Endothelial cell of umbilical vein (primary cell): ENCODE data around the gene SLC2A11. TPM values are rescaled to one million over a fixed set of nuclear protein-coding genes. Genes with fewer than 3 reads are reported as not detected.

Source experiments
- BruUV-seq: library from RNA; stranded (reverse); fragments of 400-500 nt; replicated peaks from 2 replicates; lab custom pipeline; 2021; lab: Mats Ljungman, UMichigan
- CTCF ChIA-PET: fragments of 300-600, 350-600 bp; sonication (Branson Sonifier 250); formaldehyde crosslinking; loops from one replicate; lab custom pipeline; 2021; ENCODE audit warnings: antibody characterized with exemption, inconsistent platforms; lab: Charles Lee
- POLR2A ChIA-PET: fragments of 300-600, 350-600 bp; sonication (Branson Sonifier 250); formaldehyde crosslinking; loops from one replicate; lab custom pipeline; 2021; ENCODE audit warnings: antibody characterized with exemption, inconsistent platforms; lab: Charles Lee
- DNase-seq: peaks from one replicate; pipeline ENCODE4 v3.0.0-alpha.2; 2011; ENCODE audit warnings: low read depth, low spot score
- FAIRE-seq: peaks from 2 replicates; lab custom pipeline; 2011; peaks lifted over from hg19 to GRCh38; lab: Jason Lieb, UNC
- H2AFZ ChIP-seq: 2 replicates; pipeline ENCODE4 v1.6.0; 2012; ENCODE audit warnings: low read depth, low read length, control low read depth, inconsistent platforms
- H3K27ac ChIP-seq: 2 replicates; pipeline ENCODE4 v1.5.1; 2011; ENCODE audit warnings: low read depth, mild to moderate bottlenecking, control low read depth, low read length, moderate library complexity; ENCODE audit not compliant: insufficient read depth
- H3K27me3 ChIP-seq, 2 experiments: 2 replicates each; pipeline versions ENCODE4 v1.6.0 to v1.6.1; 2011; ENCODE audit warnings: low read length in 2 of 2, mixed read lengths in 1 of 2; ENCODE audit not compliant: control insufficient read depth in 2 of 2, insufficient read depth in 2 of 2
- H3K36me3 ChIP-seq, 2 experiments: 2 replicates in 1 of 2; 3 replicates in 1 of 2; pipeline ENCODE4 v1.5.1; 2011; ENCODE audit warnings: low read length in 2 of 2, mild to moderate bottlenecking in 1 of 2, moderate library complexity in 1 of 2; ENCODE audit not compliant: control insufficient read depth in 2 of 2, insufficient read depth in 2 of 2; ENCODE audit errors: extremely low read depth in 1 of 2
- H3K4me1 ChIP-seq: 3 replicates; pipeline ENCODE4 v1.5.1; 2011; ENCODE audit warnings: mild to moderate bottlenecking, low read length; ENCODE audit not compliant: control insufficient read depth, insufficient read depth; ENCODE audit errors: extremely low read depth
- H3K4me2 ChIP-seq: 2 replicates; pipeline ENCODE4 v1.6.1; 2011; ENCODE audit warnings: low read length, control low read depth, mixed read lengths; ENCODE audit not compliant: insufficient read depth
- H3K4me3 ChIP-seq, 3 experiments: fragments of 200-600 bp in 1 of 3; sonication (generic), shearing (Covaris generic) in 1 of 3; replicated peaks in 1 of 3; 2 replicates each; pipeline ENCODE4 v1.5.1; 2011 to 2016; ENCODE audit warnings: control low read depth in 3 of 3, low read length in 3 of 3, mild to moderate bottlenecking in 2 of 3, inconsistent platforms in 1 of 3, low read depth in 1 of 3, moderate library complexity in 1 of 3; ENCODE audit not compliant: insufficient read depth in 1 of 3
- H3K79me2 ChIP-seq: 2 replicates; pipeline ENCODE4 v1.6.0; 2012; ENCODE audit warnings: low read length, inconsistent platforms; ENCODE audit not compliant: control insufficient read depth, insufficient read depth
- H3K9ac ChIP-seq: replicated peaks from 2 replicates; pipeline ENCODE3; 2011; ENCODE audit warnings: low read length, control low read depth; ENCODE audit not compliant: insufficient read depth; ENCODE audit errors: extremely low read depth
- H3K9me1 ChIP-seq: replicated peaks from 3 replicates; pipeline ENCODE4 v1.6.0; 2011; ENCODE audit warnings: mild to moderate bottlenecking, low read length; ENCODE audit not compliant: control insufficient read depth, insufficient read depth; ENCODE audit errors: extremely low read depth
- H3K9me3 ChIP-seq: replicated peaks from 2 replicates; pipeline ENCODE4 v1.5.1; 2012; ENCODE audit warnings: low read length, inconsistent platforms; ENCODE audit not compliant: control insufficient read depth, insufficient read depth
- H4K20me1 ChIP-seq: replicated peaks from 2 replicates; pipeline ENCODE3; 2011; ENCODE audit warnings: mild to moderate bottlenecking, low read length; ENCODE audit not compliant: control insufficient read depth, insufficient read depth; ENCODE audit errors: extremely low read depth
- CTCF ChIP-seq, 2 donors: IDR thresholded peaks; 1 replicate in 1 of 2; 2 replicates in 1 of 2; pipeline ENCODE4 v1.5.1; 2011; ENCODE audit warnings: low read length in 2 of 2, mild to moderate bottlenecking in 2 of 2, moderate library complexity in 2 of 2, control low read depth in 1 of 2, inconsistent platforms in 1 of 2, low read depth in 1 of 2; ENCODE audit not compliant: insufficient read depth in 1 of 2; ENCODE audit errors: extremely low read depth in 1 of 2
- EZH2 ChIP-seq: IDR thresholded peaks from 2 replicates; pipeline ENCODE4 v1.6.1; 2012; ENCODE audit warnings: borderline replicate concordance, low read depth, mild to moderate bottlenecking, moderate library complexity, low read length, inconsistent platforms; ENCODE audit not compliant: severe bottlenecking
- FOS ChIP-seq: IDR thresholded peaks from 2 replicates; pipeline ENCODE4 v1.6.1; 2011; ENCODE audit warnings: mild to moderate bottlenecking, low read length, moderate library complexity, borderline replicate concordance; ENCODE audit not compliant: insufficient read depth
- GATA2 ChIP-seq: IDR thresholded peaks from 2 replicates; pipeline ENCODE4 v1.7.0; 2011; ENCODE audit warnings: low read depth, mild to moderate bottlenecking, moderate library complexity, mixed read lengths, low read length; ENCODE audit not compliant: insufficient read length, insufficient read depth
- JUN ChIP-seq: IDR thresholded peaks from 2 replicates; pipeline ENCODE4 v1.6.1; 2011; ENCODE audit warnings: borderline replicate concordance, low read depth; ENCODE audit not compliant: insufficient read length, insufficient read depth
- MAX ChIP-seq: IDR thresholded peaks from 2 replicates; pipeline ENCODE4 v1.6.1; 2011; ENCODE audit not compliant: insufficient read depth, insufficient read length
- MYC ChIP-seq: IDR thresholded peaks from one replicate; pipeline ENCODE4 v1.6.1; 2011; ENCODE audit warnings: mild to moderate bottlenecking, low read depth, low read length
- POLR2A ChIP-seq: IDR thresholded peaks from 2 replicates; pipeline ENCODE4 v1.6.1; 2012; ENCODE audit warnings: low read depth, mild to moderate bottlenecking, control low read depth, low read length
- POLR2AphosphoS5 ChIP-seq: IDR thresholded peaks from 2 replicates; pipeline ENCODE4 v1.6.1; 2012; ENCODE audit warnings: low read depth, mild to moderate bottlenecking, control low read depth, low read length, moderate library complexity; ENCODE audit not compliant: insufficient read depth
- dilution Hi-C: fragments of 300-500 bp; cut with MboI; formaldehyde crosslinking; loops from one replicate; pipeline ENCODE4 v1.15.0; 2019; ENCODE audit warnings: low sequenced_read_pairs; ENCODE audit not compliant: extremely low pct_ligation_motif_present
- intact Hi-C: fragments of 100-400 bp; cut with micrococcal nuclease; formaldehyde crosslinking; loops from one replicate; pipeline ENCODE4 v1.10.0; 2022
- polyA plus RNA-seq, 4 experiments: library from polyadenylated mRNA; depleted of rRNA in 3 of 4; stranded (reverse) in 3 of 4; unstranded in 1 of 4; fragments of >200 nt; gene quantifications; 2 replicates each; pipeline versions ENCODE4 v1.2.1 to v1.2.3, GENCODE V29; 2011 to 2012; ENCODE audit warnings: missing spikeins in 1 of 4
- total RNA-seq: library from RNA; stranded (reverse); gene quantifications from 2 replicates; pipeline ENCODE4 v1.2.3, GENCODE V29; 2021

SLC2A11 gene
- total and polyA plus RNA-seq, 2 donors (not counting 3 experiments of a cell fraction or from before 2014, with no cell fraction given), result 4.2 to 4.6 TPM

DNA sequence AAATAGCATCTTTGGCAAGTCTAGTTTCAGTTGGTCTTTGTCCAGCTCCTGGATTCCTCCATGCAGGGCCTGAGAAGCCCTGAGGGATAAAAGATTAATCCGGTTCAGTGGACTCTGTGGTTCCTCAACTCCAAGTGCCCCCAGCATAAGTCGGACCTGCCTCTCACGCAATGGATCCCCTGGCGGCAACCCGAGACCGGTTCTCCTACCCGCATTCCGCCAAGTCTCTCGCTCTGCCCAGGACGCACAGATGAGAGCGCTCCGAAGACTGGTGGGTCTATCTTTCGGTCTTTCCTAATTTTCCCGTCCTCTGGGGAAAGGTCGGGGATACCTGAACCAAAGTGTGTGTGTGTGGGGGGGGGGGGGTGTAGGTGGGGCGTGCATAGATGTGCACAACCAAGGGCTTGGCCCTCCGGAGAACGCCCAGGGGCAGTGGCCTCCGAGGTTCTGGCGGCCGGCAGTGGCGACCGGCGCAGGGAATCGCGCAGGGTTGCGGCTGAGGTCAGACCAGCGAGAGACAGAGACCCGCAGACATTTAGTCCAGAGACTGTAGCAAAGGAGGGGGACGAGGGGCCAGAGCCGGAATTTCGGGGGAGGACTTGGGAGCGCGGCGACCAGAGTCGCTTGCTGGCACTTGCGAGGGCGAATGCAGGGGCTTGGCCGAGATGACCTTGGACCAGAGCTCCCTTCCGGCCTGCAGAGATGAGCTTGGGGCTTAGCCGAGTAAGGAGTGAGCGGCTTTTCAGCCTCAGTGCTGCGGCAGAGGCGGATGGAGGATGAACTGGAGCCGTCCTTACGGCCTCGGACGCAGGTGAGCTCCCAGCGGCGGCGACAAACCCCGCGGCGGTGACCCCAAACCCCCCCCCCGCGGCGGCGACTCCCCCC lies 712 bp upstream of the SLC2A11 start:
- ChIA-PET POLR2A (interaction anchor here (0.6 to 1.6 kb wide), 3 partner anchors 29 to 37 kb away, joined by 4 to 5 read pairs (median 4); partner anchors contain the start of gene MIF), CTCF (interaction anchor here (0.6 to 2.9 kb wide), 22 partner anchors 8 to 650 kb away, joined by 3 to 71 read pairs (median 4); partner anchors contain the start of genes MIF and SMARCB1)
- no peaks in the 10 kb centered on the region for H4K20me1 ChIP-seq
- no peaks in the 10 kb centered on the region for H3K9me3 ChIP-seq
- no peaks in the 10 kb centered on the region for H3K9me1 ChIP-seq
- peak overlapping the region; percentile 98 for H2AFZ ChIP-seq
- H3K4me1 ChIP-seq, result peaks cover 15% of the 10 kb centered on the region
- H3K9ac ChIP-seq, result peak overlapping the region; percentile 55
- no peaks in the 10 kb centered on the region for H3K27me3 ChIP-seq
- FAIRE-seq, result no peak
- no peaks in the 10 kb centered on the region for H3K36me3 ChIP-seq
- H3K4me2 ChIP-seq, result peak overlapping the region; percentile 87
- no TSS peak for BruUV-seq
- intact Hi-C loops, result no loop called here
- no peak for TF ChIP-seq CTCF (IDR thresholded peaks at IDR 0.05; ENCODE audit: extremely low read depth in 1 of 2, insufficient read depth in 1 of 2, low read depth in 1 of 2, low read length in 2 of 2)
- TF ChIP-seq POLR2AphosphoS5, result no peak
- no peak for TF ChIP-seq MAX
- TF ChIP-seq MYC, result no peak
- TF ChIP-seq GATA2, result no peak
- TF ChIP-seq JUN, result no peak
- no peak for TF ChIP-seq FOS
- TF ChIP-seq POLR2A, result no peak
- TF ChIP-seq EZH2, result no peak
- dilution Hi-C loops, result no loop called here
- peak; percentile 31 for DNase-seq
- no peaks in the 10 kb centered on the region for H3K79me2 ChIP-seq
- peak overlapping the region; percentile 64 to 71 (median 65) for H3K4me3 ChIP-seq
- H3K27ac ChIP-seq, result no peak overlapping the region
